Measurements from ENCODE around the gene GZMA.

The GZMA gene

DNA sequence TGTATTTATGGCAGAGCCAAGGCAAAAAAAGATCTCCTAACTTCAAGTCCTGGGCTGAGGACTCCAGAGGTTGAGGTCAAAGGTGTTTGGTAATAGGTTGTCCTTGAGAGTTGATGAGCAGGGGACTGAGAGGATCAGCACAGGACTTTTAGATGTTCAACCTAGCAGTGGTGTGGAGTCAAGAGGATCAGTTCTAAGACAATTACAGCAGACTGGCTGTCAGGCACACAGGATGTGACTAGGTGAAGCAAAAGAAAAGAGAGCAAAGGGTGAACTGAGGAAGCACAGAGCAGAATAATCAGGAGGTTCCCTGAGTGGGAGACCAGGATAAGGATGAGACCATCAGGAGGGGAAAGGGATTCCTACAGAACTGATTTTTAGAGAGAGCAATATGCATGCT lies 10.9 kb downstream of the GZMA start:
- TF ChIP-seq ZFX (IDR thresholded peaks at IDR 0.05; ENCODE audit: borderline replicate concordance) = no peak
- TF ChIP-seq CTCF (IDR thresholded peaks at IDR 0.05) = no peak
- no peak overlapping the region for H3K27ac ChIP-seq

DNA sequence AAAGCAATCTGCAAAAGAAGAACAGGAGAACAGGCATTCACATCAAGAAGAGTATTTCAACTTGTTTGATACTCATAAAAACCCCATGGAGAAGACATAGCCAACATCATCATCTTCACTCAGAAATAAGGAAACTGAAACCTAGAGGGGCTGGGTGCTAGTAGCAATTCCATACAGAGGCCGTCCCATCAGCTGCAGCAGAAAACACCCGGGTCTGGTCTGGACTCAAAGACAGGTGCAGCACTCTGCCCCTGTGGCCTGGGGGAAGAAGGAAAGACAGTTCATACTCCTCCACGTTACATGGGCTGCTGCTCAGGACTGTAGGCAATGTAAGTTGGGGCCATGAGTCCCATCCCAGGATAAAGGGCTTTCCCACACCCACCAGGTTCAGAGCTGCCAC lies 11.6 kb downstream of the GZMA start:
- no peak overlapping the region for H3K27ac ChIP-seq

GRCh38 chr5:55123365-55123764 lies 20.9 kb downstream of the GZMA start:
- TF ChIP-seq CTCF (IDR thresholded peaks at IDR 0.05) = no peak
- no peak for TF ChIP-seq ZFX (IDR thresholded peaks at IDR 0.05; ENCODE audit: borderline replicate concordance)
- H3K27ac ChIP-seq = no peak overlapping the region

More for the DNA sequence above, 11.6 kb downstream of the GZMA start:
- TF ChIP-seq CTCF (IDR thresholded peaks at IDR 0.05) = no peak
- no peak for TF ChIP-seq ZFX (IDR thresholded peaks at IDR 0.05; ENCODE audit: borderline replicate concordance)

DNA sequence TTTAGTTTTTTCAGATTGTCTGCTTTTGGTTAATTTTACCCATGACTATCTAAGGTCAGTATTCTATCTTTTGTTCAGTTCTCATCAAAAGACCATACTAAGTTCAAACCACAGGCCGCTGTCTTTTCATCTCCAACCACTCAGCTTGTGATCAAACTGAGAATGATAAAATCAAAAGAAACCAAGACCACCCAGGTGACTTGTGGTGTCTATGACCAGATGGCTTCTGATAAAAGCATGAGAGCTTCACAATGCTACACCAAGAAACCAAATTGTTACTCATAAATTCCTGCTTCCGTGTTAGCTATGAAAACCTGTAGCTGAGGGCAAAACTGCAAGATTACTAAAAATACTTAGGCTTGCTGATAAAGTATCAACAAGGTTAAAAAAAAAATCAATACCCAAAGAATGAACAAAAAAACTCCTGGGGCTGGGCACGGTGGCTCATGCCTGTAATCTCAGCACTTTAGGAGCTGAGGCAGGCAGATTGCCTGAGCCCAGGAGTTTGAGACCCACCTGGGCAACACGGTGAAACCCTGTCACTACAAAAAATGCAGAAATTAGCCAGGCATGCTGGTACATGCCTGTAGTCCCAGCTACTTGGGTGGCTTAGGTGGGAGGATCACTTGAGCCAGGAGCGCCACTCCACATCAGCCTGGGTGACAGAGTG lies 31.7 kb downstream of the GZMA start:
- TF ChIP-seq ZFX (IDR thresholded peaks at IDR 0.05; ENCODE audit: borderline replicate concordance) (no peak), CTCF (IDR thresholded peaks at IDR 0.05) (no peak)
- no peak overlapping the region for H3K27ac ChIP-seq

- no peak overlapping the region for H3K27ac ChIP-seq
- TF ChIP-seq CTCF (IDR thresholded peaks at IDR 0.05) = no peak
- TF ChIP-seq ZFX (IDR thresholded peaks at IDR 0.05; ENCODE audit: borderline replicate concordance) = no peak
These were observed 34.1 kb downstream of the GZMA start for GRCh38 chr5:55136521-55136920.

DNA sequence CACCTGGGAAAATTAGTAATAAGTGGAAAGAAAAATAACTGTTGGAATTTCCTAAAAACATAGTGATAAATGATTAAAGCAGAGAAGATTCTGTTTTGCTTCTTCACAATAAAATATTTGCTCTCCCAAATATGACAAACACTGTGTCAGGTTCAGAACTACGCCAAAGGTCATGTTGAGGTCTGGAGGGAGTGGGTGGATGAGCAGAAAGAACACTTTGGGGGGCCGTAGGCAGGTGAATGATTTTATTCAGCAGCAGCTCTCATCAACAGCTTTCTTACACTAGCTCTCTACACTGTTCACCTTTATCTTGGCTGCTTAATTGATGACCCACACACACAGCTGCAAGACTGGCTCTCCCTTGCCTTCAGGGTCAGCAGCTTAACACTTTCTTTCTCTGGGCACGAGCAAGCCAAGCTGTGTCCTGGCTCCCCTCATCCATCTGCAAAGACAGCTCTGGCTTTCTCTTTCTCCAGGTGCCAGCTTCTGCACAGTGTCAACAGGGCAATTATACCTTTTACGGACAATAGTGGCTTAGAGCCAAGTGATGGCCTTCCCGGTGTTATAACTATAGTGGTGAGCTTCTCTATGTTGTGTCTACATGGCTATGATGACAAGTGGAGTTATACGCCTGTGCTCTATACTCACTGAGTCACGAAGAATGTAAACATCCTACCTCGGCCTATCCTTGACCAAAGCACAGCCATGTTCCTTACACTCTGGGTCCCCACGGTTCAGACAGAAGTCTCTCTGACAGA lies 38.6 kb downstream of the GZMA start:
- no peak overlapping the region for H3K27ac ChIP-seq
- TF ChIP-seq ZFX (IDR thresholded peaks at IDR 0.05; ENCODE audit: borderline replicate concordance) = no peak
- TF ChIP-seq CTCF (IDR thresholded peaks at IDR 0.05) = no peak

Measured in 22Rv1 (cell line).